RWPE2 (cell line): ENCODE measurements around the gene AHCYL1.
A peak's percentile ranks its signal among the peaks of the same experiment; 100 is the strongest.

ENCODE experiments used
- ATAC-seq: fragments of 200-7000 bp; cut with Tn5 transposase; 3 replicates; pipeline ENCODE4 v1.9.1; 2021; ENCODE audit warnings: low read depth
- DNase-seq: peaks from one replicate; pipeline ENCODE4 v3.0.0-alpha.2; 2020; ENCODE audit warnings: low spot score
- H3K27ac ChIP-seq: fragments of 450-650 bp; 2 replicates; pipeline ENCODE4 v1.5.1; 2017; ENCODE audit warnings: mild to moderate bottlenecking; ENCODE audit not compliant: poor library complexity, severe bottlenecking
- H3K27me3 ChIP-seq: fragments of 250-450 bp; sonication (Bioruptor Pico); 2 replicates; pipeline ENCODE4 v1.5.1; 2021; ENCODE audit warnings: mild to moderate bottlenecking, moderate library complexity; ENCODE audit not compliant: insufficient read depth, poor library complexity, severe bottlenecking
- H3K36me3 ChIP-seq: fragments of 250-450 bp; sonication (Bioruptor Pico); 2 replicates; pipeline ENCODE4 v1.5.1; 2020; ENCODE audit warnings: low read depth, mild to moderate bottlenecking, moderate library complexity
- H3K4me1 ChIP-seq: fragments of 250-450 bp; sonication (Bioruptor Pico); 2 replicates; pipeline ENCODE4 v1.5.1; 2021; ENCODE audit warnings: mild to moderate bottlenecking, moderate library complexity; ENCODE audit not compliant: insufficient read depth, poor library complexity, severe bottlenecking
- H3K4me3 ChIP-seq: fragments of 250-450 bp; sonication (Bioruptor Pico); 2 replicates; pipeline ENCODE4 v1.5.1; 2021; ENCODE audit warnings: mild to moderate bottlenecking, moderate library complexity; ENCODE audit not compliant: severe bottlenecking
- H3K9me3 ChIP-seq: fragments of 250-450 bp; sonication (Bioruptor Pico); 2 replicates; pipeline ENCODE4 v1.5.1; 2021; ENCODE audit warnings: mild to moderate bottlenecking, moderate library complexity; ENCODE audit not compliant: severe bottlenecking
- CTCF ChIP-seq: fragments of 450-650 bp; IDR thresholded peaks from one replicate; pipeline ENCODE4 v1.5.1; 2017; ENCODE audit warnings: mild to moderate bottlenecking, moderate library complexity; ENCODE audit not compliant: poor library complexity, severe bottlenecking

AHCYL1 gene

GRCh38 chr1:109986054-109986444 lies 1.5 kb downstream of the AHCYL1 start:
- H3K36me3 ChIP-seq = peaks cover 29% of the 10 kb centered on the region
- no peaks in the 10 kb centered on the region for H3K9me3 ChIP-seq
- DNase-seq (no peak), ATAC-seq (no peak)
- H3K27me3 ChIP-seq = no peaks in the 10 kb centered on the region
- H3K4me3 ChIP-seq = peak overlapping the region; percentile 62
- TF ChIP-seq CTCF = no peak
- no peak overlapping the region for H3K27ac ChIP-seq
- H3K4me1 ChIP-seq = peaks cover 4% of the 10 kb centered on the region

GRCh38 chr1:109988349-109988914 lies 3.9 kb downstream of the AHCYL1 start:
- DNase-seq (no peak), ATAC-seq (no peak)
- H3K27me3 ChIP-seq = no peaks in the 10 kb centered on the region
- TF ChIP-seq CTCF = no peak
- no peaks in the 10 kb centered on the region for H3K9me3 ChIP-seq
- H3K4me1 ChIP-seq = peaks cover 4% of the 10 kb centered on the region
- no peak overlapping the region for H3K27ac ChIP-seq
- no peak overlapping the region for H3K4me3 ChIP-seq
- H3K36me3 ChIP-seq = peaks cover 29% of the 10 kb centered on the region

GRCh38 chr1:109989506-109990301 lies 5.1 kb downstream of the AHCYL1 start:
- no peak overlapping the region for H3K27ac ChIP-seq
- peaks cover 32% of the 10 kb centered on the region for H3K36me3 ChIP-seq
- DNase-seq (no peak), ATAC-seq (no peak)
- H3K4me3 ChIP-seq = no peak overlapping the region
- no peaks in the 10 kb centered on the region for H3K9me3 ChIP-seq
- H3K4me1 ChIP-seq = peaks cover 4% of the 10 kb centered on the region
- no peaks in the 10 kb centered on the region for H3K27me3 ChIP-seq
- no peak for TF ChIP-seq CTCF

- H3K27ac ChIP-seq = no peak overlapping the region
- peaks cover 9% of the 10 kb centered on the region for H3K4me1 ChIP-seq
- H3K27me3 ChIP-seq = no peaks in the 10 kb centered on the region
- peaks cover 32% of the 10 kb centered on the region for H3K36me3 ChIP-seq
- DNase-seq (no peak), ATAC-seq (no peak)
- no peak for TF ChIP-seq CTCF
- no peaks in the 10 kb centered on the region for H3K9me3 ChIP-seq
- no peak overlapping the region for H3K4me3 ChIP-seq
Observed at GRCh38 chr1:109990302-109990653, 5.7 kb downstream of the AHCYL1 start.

- H3K27me3 ChIP-seq = no peaks in the 10 kb centered on the region
- no peak overlapping the region for H3K27ac ChIP-seq
- peaks cover 40% of the 10 kb centered on the region for H3K36me3 ChIP-seq
- H3K9me3 ChIP-seq = no peaks in the 10 kb centered on the region
- no peak for TF ChIP-seq CTCF
- ATAC-seq (no peak), DNase-seq (no peak)
- H3K4me3 ChIP-seq = no peak overlapping the region
- peaks cover 11% of the 10 kb centered on the region for H3K4me1 ChIP-seq
Observed at GRCh38 chr1:109991400-109991925, 6.9 kb downstream of the AHCYL1 start.
